DMS 273 (cell line): ENCODE results near the gene MCUB.

Source experiments
- DNase-seq: peaks from one replicate; lab custom pipeline; 2025; ENCODE audit not compliant: unreplicated experiment; lab: John Stamatoyannopoulos, UW

The MCUB gene

GRCh38 chr4:109627361-109627760 lies 67.3 kb downstream of the MCUB start:
- DNase-seq = no peak

- no peak for DNase-seq
Observed at GRCh38 chr4:109629775-109630174, 69.7 kb downstream of the MCUB start.

- DNase-seq = peak; percentile 82
Observed at GRCh38 chr4:109631532-109632108, 71.6 kb downstream of the MCUB start.

GRCh38 chr4:109640644-109641043 lies 80.6 kb downstream of the MCUB start:
- no peak for DNase-seq

- DNase-seq = no peak
Observed at GRCh38 chr4:109645874-109646710, 86.0 kb downstream of the MCUB start.

- peak; percentile 1 for DNase-seq
Observed at GRCh38 chr4:109648266-109648996, 88.4 kb downstream of the MCUB start.

- DNase-seq = no peak
Observed at GRCh38 chr4:109648997-109649575, 89.0 kb downstream of the MCUB start.

GRCh38 chr4:109649872-109650271 lies 89.8 kb downstream of the MCUB start:
- no peak for DNase-seq

GRCh38 chr4:109655396-109655795 lies 95.3 kb downstream of the MCUB start:
- no peak for DNase-seq

- DNase-seq = no peak
Observed at GRCh38 chr4:109657854-109658418, 97.9 kb downstream of the MCUB start.

- peak; percentile 0 for DNase-seq
Observed at GRCh38 chr4:109658871-109659410, 98.9 kb downstream of the MCUB start.

- no peak for DNase-seq
Observed at GRCh38 chr4:109662116-109662515, 102.1 kb downstream of the MCUB start.

GRCh38 chr4:109662771-109663170 lies 102.7 kb downstream of the MCUB start:
- no peak for DNase-seq

GRCh38 chr4:109665783-109666485 lies 105.9 kb downstream of the MCUB start:
- peak; percentile 24 for DNase-seq

GRCh38 chr4:109671350-109671749 lies 111.3 kb downstream of the MCUB start:
- no peak for DNase-seq

- DNase-seq = no peak
Observed at GRCh38 chr4:109672169-109672930, 112.3 kb downstream of the MCUB start.

- DNase-seq = no peak
Observed at GRCh38 chr4:109673303-109673702, 113.3 kb downstream of the MCUB start.

- DNase-seq = no peak
Observed at GRCh38 chr4:109675181-109675580, 115.1 kb downstream of the MCUB start.

GRCh38 chr4:109675843-109676242 lies 115.8 kb downstream of the MCUB start:
- no peak for DNase-seq

- DNase-seq = no peak
Observed at GRCh38 chr4:109676886-109677285, 116.8 kb downstream of the MCUB start.
